Stimulated activated CD4-positive, alpha-beta T cell treated with anti-CD3 and anti-CD28 coated beads, Interleukin-12 subunit alpha, Interleukin-12 subunit beta, amount 100 ng/mL, for 24 hours (primary cell): ENCODE results near the gene TIGD2.
"Not testable (repeated sequence)": the region's sequence is repeated elsewhere in the genome, so short reads cannot be mapped to it uniquely, and the experiment has no call there.

Experiments
- DNase-seq, 2 experiments: peaks; one replicate each; pipeline ENCODE4 v3.0.0-alpha.2; 2020; ENCODE audit warnings: low read depth in 2 of 2

Gene TIGD2

DNA sequence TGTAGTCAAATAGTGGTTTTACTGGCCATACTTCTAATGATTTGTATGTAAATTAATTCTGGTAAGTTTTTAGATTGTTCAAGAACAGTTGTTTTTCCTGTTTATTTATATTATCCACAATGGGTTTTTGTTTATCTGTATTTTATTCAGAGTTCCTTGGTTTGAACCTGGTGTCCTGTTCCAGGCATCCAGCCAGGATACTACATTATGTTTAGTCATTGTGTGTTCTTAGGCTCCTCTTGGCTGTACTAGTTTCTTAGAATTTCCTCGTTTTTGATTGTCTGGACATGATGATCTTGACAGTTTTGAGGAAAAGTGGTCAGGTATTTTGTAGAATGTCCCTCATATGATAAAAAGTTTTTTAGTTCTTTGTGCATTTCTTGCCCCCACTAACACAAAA, 7.8 kb downstream of the TIGD2 start:
- no peak for DNase-seq

DNA sequence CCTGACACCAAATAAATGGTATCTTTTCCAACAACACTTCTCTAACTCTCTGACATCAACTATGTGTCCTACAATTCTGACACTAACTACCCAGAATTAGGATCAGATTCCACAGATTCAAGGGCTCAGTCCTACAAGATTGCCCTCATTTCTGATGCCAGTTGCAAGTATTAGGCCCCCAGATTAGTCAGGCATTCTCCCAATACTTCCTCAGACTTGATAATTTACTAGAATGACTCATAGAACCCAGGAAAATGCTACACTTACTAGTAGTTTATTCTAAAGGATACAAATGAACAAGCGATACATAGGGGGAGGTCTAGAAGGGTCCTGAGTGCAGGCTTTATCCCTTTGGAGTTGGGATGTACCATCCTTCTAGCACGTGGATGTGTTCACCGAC, 8.5 kb downstream of the TIGD2 start:
- DNase-seq = no peak

DNA sequence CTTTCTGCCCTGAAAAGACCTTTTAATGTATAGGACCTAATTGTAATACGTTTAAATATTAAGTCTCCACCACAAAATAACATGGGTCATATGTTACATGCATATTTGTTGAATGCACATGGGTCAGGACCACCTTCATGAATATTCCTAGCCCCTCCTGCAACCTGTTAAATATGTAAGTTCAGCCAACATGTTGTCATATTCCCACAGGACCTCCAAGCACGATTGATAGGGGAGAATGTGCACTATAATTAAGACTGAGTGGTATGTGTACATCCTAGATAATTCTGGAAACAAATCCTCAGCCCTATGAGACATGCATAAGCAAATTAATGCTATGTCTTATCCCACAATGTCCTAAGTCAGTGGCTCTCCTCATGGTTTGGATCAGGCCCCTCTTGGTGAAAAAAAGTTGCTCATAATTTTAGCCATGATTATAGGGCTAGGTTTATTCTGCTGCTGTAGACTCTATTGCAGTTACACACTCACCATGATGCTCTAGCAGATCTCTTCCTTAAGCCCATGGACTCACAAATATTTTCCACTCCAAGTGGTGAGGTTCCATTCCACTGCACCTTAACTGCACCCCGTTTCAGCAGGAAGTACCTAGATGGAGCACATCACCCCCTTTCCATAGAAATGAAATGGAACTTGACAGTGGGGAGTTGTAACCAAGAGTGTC, 10.2 kb downstream of the TIGD2 start:
- DNase-seq = no peak

DNA sequence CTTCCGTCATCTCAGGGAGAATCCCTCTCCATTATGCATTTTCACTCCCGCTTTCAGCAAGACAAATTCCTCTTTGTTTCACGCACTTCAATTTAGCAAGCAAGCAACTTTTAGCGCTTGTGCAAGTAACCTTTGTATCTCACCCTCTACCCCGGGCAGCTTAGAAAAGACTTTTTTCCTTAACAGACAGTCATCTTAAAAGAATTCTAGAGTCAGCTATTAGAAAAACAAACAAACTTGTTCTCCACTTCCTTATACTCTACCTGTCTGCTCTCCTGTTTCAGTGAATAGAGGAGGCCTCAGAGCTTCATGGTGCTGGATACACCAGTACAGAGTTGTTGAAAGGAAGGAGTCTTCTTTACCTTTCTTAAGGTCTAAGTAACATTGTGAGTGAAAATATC, 12.1 kb downstream of the TIGD2 start:
- no peak for DNase-seq

DNA sequence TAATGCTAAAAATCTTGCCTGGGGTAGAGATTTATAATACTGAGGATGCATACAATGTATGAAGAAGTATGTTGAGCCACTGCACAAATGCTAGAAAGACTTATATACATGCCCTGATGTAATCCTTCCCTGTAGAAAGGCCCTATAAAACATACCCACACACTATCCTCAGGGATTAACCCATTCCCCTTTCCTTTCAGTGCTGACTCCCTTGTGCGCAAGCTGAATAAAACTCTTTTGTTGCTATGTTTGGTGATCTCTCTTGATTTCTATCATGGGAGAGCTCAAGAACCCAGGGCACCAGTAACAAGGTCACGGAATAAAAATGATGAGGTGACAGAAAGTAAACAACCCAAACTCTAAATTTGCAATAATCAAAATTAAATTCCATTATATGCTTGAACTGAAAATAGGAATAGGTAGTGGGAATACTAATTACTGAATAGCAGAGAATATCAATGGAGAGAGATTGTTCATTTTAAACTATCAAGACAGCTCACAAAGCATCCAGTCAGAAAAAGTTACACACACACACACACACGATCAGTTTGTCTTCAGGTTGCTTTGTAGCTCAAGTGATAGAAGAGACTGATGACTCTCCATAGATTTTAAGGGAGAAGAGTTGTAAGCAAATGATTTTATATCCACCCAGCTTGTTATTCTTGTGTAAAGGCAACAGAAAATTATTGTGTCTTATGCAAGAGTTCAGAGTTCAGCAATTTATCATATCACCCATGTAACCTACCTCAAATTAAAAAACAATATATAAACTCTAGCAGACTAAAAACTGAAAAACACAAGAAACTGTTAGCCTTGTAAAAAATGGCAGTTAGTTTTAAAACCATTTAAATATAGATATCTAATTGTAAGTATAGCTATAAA, 14.8 kb downstream of the TIGD2 start:
- DNase-seq = no peak

DNA sequence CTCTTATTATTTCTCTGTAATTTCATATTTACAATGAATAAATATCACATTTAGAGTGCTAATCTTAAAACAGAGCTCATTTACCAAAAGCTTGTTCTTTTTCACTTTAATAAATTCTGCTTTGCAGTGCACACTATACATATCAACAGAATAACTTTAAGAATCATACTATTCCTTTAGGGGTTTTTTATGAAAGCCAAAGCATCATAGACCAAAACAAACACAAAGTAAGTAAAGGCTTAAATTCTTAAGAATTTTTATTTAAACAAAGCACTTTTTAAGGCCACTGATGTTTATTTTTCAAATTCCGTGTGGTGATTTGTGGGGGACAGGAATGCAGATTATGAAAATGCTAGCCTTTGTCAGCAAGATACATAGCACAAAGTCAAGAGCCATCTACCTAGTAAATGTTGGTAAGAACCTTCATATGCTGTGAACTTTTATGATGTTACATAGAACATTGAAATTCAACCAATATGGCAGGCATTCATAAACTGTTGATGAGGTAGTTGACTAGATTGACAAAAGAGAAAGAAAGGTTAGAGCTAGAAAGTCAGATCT, 17.8 kb downstream of the TIGD2 start:
- no peak for DNase-seq

DNA sequence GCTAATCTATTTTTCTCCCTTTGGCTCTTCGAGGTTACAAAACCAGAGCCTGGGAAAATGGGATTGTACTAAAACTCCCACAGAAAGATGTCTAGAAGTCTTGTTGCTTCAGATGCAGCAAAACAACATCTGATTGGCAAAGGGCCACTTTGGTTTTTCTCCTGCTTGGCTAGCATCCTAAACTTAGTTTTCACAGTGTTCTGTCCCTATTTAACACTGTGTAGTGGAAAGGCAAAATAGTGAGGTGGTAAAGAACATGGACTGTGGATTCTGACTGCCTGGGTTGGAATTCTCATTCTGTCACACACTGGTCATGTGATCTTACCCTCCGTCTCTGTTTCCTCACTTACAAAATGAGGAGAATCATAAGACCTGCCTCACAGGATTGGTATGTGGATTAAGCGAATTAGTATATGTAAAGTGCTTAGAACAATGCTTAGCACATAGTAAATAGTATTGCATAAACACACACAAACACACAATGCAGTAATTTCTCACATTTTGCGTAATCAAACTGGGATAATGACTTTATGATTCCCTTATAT, 23.5 kb downstream of the TIGD2 start:
- no peak for DNase-seq

DNA sequence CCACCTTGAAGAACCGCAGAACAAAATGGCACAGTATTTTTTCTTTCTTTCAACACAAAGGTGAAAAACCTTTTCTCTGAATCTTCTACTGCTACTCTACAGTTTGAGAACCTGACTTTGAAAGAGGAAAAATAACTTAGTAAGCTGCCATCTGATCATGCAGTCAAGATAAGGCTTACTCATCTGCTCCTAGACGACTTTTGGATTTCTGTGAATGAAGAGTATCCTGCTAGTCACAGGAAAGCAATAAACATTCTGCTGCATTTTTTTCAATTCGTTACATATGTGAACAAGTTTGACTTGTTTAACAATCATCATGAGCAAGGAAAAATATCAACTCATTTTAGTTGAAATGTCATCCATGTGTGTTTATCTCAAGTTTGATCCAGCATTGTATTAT, 25.2 kb downstream of the TIGD2 start:
- DNase-seq = no peak

DNA sequence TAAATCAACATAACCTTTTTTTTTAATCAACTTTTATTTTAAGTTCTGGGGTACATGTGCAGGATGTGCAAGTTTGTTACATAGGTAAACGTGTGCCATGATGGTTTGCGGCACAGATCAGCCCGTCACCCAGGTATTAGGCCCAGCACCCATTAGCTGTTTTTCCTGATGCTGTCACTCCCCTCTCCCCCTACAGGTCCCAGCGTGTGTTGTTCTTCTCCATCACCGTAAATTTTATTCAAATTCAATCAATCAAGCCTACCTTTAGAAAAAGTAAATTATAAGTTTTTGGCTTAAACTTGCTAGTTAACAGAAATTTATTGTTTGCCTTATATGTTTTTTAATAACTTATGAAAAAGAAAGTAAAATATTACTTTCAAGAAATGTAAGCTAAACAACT, 25.9 kb downstream of the TIGD2 start:
- DNase-seq = no peak

DNA sequence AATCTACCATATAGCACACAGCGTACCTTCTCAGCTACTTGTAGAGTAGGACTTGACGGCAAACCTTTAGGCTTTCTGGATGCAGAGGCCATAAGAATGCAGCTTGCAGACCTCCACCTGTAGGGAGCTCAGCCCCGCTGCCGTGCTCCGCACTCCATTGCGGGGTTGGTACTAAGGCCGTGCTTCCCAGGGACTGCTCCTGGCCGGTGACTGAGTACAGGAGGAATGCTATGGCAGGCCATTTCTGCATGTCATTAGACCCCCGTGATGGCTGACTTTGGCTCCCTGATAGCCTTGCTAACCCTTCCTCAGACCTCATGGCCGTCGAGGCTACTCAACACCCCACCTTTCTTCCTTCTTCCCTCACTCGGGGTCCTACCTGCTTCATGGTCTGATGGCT, 26.4 kb downstream of the TIGD2 start:
- DNase-seq = no peak

DNA sequence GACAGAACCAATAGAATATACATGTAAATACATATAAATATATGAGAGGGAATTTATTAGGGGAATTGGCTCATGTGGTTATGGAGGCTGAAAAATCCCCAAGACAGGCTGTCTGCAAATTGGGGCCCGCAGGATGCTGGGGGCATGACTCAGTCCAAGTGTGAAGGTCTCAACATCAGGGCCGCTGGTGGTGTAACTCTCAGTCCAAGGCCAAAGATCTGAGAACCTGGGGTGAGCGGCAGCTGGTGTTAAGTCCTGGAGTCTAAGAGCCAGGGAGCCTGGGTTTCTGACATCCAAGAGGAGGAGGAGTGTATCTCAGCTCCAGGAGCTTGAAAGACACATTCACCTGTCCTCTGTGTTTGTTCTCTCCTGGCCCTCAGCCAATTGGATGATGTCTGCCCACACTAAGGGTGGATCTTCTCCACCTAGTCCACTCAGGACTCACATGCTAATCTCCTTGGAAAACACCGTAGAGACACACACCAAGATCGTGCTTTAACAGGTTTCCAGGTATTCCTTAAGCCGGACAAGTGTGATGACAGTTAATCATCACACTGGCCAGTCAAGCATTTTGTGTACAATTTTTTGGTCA, 28.9 kb downstream of the TIGD2 start:
- no peak for DNase-seq

DNA sequence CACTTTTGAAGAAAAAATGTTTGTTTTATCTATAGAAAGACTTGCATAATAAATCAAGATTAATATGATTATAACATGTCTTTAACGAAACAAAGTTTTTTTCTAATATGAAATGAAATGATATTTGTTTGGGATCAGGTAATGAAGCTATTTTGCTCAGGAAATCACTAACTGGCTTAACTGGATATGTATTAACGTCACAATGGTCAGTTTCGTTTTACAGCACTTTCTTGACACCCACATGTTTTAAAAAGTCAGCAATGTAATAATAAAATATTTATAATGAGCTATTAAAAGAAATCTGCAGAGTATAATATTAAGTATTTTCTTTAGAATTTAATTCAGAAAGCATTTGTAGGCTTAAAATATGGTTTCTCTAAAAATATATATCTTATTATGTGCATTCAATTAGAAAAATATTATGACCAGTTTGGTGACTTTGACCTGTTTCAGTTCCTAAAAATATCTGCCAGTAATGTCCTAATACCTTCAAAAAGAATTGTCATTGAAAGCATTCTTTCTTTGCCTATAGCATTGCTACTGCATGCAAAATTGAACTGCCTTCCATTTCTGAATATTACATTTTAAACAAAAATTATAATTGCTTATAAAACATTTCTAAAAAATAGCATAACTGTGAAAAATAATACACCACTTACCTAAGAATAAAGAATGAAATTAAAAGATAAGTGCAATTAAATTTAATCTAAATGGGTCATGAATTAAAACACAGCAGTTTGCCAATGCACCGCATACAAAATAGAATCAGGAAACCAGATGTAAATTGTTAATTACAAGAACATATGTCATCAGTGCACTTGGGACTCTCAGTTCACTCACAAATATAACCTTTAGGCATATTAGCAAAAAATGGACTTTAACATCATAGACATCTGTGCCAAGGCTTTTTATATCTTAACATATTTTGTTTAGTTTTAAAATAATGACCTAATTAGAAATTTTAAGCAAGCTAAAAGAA, 31.6 kb downstream of the TIGD2 start:
- no peak for DNase-seq

DNA sequence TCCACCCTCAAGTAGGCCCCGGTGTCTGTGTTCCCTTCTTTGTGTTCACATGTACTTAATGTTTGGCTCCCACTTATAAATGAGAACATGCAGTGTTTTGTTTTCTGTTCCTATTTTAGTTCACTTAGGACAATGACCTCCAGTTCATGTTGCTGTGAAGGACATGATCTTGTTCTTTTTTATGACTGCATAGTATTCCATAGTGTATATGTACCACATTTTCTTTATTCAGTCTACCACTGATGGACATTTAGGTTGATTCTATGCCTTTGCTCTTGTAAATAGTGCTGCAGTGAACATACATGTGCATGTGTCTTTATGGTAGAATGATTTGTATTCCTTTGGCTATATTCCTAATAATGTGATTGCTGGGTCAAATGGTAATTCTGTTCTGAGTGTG, 33.3 kb downstream of the TIGD2 start:
- not testable (repeated sequence) for DNase-seq

DNA sequence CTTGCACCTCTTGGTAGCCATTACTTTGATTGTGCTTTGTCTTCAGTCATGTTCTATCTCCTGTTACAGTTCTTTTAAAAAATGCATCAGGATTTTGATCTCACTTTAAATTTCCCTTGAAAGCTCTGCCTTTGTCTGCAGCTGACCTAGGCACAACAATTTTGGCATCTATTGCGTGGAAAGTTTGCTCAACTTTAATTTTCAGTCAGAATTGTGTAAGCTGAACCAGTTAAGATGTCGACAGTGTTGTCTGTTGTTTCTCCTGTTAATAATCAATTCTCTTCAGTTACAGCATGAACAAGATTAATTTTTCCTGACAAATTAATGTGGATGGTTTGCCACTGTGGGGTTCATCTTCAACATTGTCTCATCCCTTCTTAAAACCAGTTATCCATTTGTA, 34.9 kb downstream of the TIGD2 start:
- DNase-seq = no peak

DNA sequence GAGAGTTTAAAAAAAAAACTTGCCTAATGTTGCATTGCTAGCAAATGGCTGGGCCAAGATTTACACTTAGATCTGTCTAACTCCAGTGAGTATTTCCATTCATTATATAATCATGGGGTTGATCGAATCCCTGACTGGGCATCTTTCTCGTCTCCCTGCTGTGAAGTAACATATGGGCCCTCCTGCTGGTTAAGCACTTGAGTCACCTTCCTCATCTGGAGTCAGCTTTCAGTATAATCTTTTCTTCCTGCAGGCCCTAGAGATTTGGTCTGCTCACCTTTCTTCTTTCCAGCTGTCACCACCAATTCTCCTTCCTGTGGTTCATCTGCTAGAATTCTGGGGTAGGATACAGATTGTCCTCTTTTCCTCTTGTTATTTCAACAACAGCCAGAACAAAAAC, 41.6 kb downstream of the TIGD2 start:
- DNase-seq = no peak

DNA sequence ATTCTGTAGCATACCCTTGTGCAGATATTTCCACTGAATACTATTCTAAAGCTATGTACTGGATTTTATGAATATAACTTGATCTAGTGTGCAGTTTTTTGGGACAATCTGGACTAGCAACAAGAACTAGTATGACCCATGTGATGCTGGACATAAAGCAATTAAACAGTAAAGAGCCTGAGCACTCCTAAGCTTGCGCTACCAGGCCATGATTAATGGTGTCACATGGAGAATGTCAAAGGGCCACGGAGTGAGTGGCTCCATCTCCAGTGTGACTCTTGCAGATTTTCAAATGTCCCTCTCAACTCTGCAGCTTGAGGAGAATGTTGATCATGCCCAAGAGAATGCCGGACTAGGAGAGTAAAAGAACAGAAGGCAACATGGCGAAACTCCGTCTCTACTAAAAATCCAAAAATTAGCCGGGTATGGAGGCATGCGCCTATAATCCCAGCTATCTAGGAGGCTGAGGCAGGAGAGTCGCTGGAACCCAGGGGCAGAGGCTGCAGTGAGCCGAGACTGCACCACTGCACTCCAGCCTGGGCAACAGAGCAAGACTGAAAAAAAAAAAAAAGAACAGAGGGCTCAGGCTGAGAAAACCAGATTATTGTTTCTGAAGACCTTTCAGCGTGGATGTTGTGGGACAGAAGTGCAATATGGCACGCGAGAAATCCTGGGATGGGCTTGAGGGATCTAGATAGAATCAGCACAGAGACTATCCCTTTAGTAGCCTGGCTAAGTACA, 45.0 kb downstream of the TIGD2 start:
- DNase-seq = no peak

DNA sequence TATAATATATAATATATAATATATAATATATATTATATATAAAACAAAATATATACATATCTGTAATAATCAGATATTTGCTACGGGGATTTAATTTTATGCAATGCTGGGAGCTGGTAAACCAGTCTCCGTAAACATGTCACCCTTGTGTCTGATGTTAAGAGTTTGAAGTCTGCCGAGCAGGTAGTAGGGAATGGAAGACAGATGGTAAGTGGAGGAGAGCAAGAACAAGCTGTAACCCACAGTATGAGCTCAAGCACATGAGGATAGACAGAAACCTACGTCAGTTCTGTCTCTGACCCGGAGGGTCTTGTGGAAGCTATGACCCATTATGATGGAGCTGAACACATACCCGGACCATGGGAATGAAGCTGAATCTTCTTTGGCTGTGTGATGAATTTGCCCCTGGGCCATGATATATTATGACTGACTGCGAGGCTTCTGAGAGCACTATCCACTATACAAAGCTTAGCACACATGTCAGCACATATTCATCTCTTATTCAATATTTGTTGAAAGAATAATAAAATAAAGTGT, 46.2 kb downstream of the TIGD2 start:
- no peak for DNase-seq

DNA sequence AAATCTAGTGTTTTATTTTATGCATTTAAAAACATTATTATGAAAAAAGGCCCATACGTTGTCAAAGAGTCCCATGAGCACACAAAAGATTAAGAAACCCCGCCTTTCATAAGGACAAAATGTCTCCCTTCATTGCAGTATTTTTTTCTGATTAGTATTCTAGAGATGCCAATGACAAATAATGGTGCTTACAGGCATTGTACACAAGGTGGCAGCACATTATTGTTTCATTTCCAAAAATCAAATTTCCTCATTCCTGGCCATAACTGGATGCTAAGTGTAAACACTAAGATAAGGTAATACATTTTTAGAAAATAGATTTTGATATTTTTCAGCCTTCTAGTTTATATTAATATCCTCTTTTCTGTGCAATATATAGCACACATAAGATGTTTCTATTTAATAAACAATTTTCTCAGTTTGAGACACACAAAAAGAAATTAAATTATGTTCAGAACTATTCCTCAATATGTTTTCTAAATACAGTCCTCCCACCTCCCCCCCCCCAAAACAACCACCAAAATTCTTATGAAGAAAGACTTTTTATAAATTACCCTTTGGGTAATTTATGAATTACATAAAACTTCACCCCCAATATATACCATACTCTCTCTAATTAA, 47.7 kb downstream of the TIGD2 start:
- no peak for DNase-seq

DNA sequence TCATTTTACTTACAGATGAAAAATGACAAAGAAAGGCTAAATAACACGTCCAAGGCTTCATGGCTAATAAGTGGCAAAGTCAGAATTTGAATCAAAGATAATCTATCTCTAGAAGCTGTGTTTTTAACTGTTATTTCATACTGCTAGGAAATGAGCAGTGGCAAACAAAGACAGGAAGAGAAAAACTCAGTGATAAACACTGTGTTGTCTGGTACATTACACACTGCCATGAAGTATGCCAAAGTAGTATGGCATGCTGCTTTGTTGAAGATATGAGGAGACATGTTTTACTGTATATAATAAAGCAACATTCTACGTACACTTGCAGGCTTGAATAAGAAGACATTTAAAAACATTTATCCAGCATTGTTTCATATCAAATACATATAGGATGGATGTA, 49.5 kb downstream of the TIGD2 start:
- DNase-seq = no peak

DNA sequence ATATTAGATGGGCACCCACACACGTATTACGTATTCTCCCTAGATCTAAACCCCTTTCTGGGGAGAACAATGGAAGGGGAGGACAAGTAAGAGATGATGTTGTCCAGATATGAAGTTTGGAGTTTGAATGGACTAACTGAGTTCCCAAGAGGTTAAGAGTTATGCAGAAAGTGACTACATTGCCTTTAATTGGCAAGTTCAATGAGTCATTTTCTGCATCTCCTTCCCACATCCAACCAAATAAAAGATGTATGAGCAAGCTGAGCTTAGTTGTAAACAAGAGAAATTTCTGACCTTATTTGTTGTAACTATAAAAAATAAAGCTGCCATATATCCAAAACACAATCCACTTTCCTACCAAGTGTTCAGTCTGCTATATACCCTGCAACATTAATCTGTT, 50.5 kb downstream of the TIGD2 start:
- DNase-seq = no peak
